Measurements from ENCODE around the gene INTS11.

GRCh38 chr1:1373051-1373814 is 48.8 kb upstream of the INTS11 start:
- TF ChIP-seq CTCF (IDR thresholded peaks at IDR 0.05; ENCODE audit: low read depth, low read length, poor library complexity, severe bottlenecking): no peak
- no peak for TF ChIP-seq EZH2phosphoT487 (IDR thresholded peaks at IDR 0.05; ENCODE audit: borderline replicate concordance, low read length)
